SK-N-MC (cell line): ENCODE measurements around the gene TAL1.
A peak's percentile ranks its signal among the peaks of the same experiment; 100 is the strongest.

Experiments used
- DNase-seq: peaks from one replicate; pipeline ENCODE4 v3.0.0-alpha.2; 2011; ENCODE audit warnings: low read depth, low spot score
- H3K27ac ChIP-seq: fragments of 200-600 bp; sonication (generic); 2 replicates; pipeline ENCODE4 v1.5.1; 2016; ENCODE audit warnings: mixed run types
- H3K36me3 ChIP-seq: fragments of 200-600 bp; sonication (generic); 2 replicates; pipeline ENCODE4 v1.6.1; 2017; ENCODE audit warnings: antibody characterized with exemption, low read length, mixed read lengths; ENCODE audit not compliant: insufficient read depth
- H3K4me3 ChIP-seq: fragments of 200-600 bp; sonication (generic); 2 replicates; pipeline ENCODE4 v1.5.1; 2016
- H3K9ac ChIP-seq: fragments of 200-600 bp; sonication (generic); 2 replicates; pipeline ENCODE4 v1.8.0; 2017; ENCODE audit warnings: mixed run types, mixed read lengths; ENCODE audit not compliant: insufficient read length
- H3K9me3 ChIP-seq: fragments of 200-600 bp; sonication (generic); 2 replicates; pipeline ENCODE4 v1.6.1; 2017; ENCODE audit warnings: low read depth, mild to moderate bottlenecking, antibody characterized with exemption, low read length, moderate library complexity, mixed read lengths
- EZH2 ChIP-seq: fragments of 200-600 bp; sonication (generic); IDR thresholded peaks from one replicate; pipeline ENCODE4 v1.6.1; 2017; ENCODE audit warnings: antibody characterized with exemption
- FOXP2 ChIP-seq: optimal IDR thresholded peaks from 2 replicates; pipeline ENCODE3; 2011; ENCODE audit warnings: mild to moderate bottlenecking, moderate library complexity; ENCODE audit not compliant: insufficient read depth; ENCODE audit errors: extremely low read length, control extremely low read depth
- POLR2AphosphoS5 ChIP-seq: IDR thresholded peaks from 2 replicates; pipeline ENCODE4 v1.6.1; 2012; ENCODE audit warnings: mild to moderate bottlenecking, low read depth, low read length, borderline replicate concordance

TAL1 gene

GRCh38 chr1:47183308-47184089, 48.5 kb downstream of the TAL1 start:
- Histone ChIP-seq H3K27ac (no peak overlapping the region), H3K9ac (no peak overlapping the region), H3K4me3 (no peak overlapping the region), H3K36me3 (no peaks in the 10 kb centered on the region), H3K9me3 (no peaks in the 10 kb centered on the region)
- TF ChIP-seq EZH2 (no peak), POLR2AphosphoS5 (no peak), FOXP2 (no peak)
- no peak for DNase-seq

DNA sequence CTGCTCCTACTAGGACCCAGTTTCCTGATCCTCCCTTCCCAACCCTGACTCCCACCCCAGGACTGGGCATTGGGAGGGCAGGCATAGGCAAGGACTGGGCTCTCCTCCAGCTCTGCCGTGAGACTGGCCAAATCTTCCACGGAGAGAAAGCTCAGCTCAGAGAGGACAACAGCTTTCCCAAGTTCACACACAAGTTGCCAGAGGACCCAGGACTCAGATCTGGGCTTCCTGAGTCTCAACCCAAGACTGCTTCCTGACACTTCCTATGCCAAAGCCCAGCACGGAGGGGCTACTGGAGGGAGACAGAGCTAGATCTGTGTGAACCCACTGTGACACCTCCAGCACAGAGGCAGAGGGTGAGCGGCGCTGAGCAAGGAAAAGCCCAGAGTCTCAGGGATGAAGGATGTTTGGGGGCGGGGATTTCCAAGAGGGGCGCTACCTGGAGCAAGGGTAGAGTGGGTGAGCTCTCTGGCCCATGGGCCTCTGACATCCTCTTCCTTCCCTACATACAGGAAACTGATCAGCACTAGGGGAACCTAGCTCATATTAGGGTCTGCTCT, 49.3 kb downstream of the TAL1 start:
- Histone ChIP-seq H3K27ac (no peak overlapping the region), H3K4me3 (no peak overlapping the region), H3K9ac (no peak overlapping the region), H3K36me3 (no peaks in the 10 kb centered on the region), H3K9me3 (no peaks in the 10 kb centered on the region)
- no peak for DNase-seq
- no peak for TF ChIP-seq FOXP2
- TF ChIP-seq POLR2AphosphoS5, result no peak
- TF ChIP-seq EZH2, result no peak

DNA sequence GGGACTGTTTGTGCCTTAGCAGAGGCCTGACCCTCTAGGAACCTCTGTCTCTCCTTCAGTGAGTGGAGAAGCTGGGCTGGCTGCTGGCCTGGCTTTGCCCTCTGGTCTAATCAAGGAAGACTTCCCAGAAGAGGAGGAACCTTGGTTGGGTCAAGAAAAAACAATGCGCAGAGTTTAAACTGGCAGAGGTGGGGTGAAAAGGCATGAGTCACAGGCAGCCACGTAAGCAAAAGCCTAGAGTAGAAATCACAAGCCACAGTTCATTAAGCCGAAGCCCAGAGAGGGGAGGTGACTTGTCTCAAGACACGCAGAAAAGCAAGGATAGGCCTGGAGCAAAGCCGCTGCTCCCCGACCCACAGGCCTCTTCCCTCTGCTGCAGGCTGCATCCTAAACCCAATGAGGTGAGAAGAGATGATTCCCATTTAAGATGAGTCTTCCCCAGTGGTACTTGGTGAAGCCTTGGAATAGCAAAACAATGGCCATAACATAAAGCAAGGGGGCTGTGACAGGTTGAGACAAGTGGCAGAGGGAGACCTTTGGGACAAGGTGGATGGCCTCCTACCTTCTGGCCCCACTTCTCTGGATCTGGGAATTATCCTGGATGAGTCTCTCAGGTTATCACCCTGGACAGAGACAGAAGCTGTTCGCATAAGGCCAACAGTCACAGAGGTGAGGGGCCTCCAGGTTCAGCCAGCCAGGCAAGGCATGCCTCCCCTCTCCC, 49.9 kb downstream of the TAL1 start:
- H3K27ac ChIP-seq, result no peak overlapping the region
- TF ChIP-seq EZH2 (no peak), FOXP2 (no peak), POLR2AphosphoS5 (no peak)
- no peaks in the 10 kb centered on the region for H3K9me3 ChIP-seq
- H3K4me3 ChIP-seq, result no peak overlapping the region
- no peaks in the 10 kb centered on the region for H3K36me3 ChIP-seq
- no peak overlapping the region for H3K9ac ChIP-seq
- no peak for DNase-seq

DNA sequence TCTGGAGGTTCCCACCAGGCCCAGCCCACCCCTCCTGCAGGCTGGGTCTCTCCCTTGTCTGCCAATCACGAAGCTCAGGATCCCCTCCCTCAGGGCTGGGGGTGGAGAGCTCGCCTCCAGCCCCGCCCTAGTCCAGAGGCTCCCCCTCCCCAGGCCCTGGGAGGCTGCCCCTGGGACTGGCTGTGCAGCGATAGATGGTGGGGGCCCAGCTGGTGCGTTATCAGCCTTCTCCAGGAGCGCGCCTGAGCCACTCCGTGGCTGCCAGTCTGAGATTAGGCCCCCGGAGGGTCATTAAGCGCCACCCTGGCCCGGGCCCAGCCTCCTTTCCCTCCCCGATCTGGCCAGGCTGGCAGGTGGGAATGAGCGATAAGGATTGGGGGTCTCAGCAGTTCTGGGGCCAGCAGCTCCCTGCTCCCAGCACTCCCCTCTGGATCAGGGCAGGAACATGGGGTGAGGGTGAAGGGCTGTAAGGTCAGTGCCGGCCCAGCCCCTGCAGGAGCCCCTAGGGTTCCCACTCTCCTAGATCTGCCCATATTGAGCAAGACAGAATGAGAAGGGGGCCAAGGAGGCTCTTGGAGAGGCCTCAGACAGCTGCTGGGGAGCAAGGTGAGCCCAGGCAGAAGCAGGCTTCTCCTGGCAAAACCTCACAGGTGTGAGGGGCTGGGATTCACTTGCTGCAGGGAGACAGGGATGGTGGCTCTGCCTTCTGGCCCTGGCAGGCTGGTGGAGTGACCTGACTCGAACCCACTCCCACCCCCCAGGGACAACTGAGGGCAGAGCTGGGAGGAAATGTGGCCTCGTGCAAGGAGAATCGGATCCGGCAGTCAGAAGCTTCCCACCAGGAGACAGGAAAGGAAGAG, 50.7 kb downstream of the TAL1 start:
- H3K4me3 ChIP-seq, result no peak overlapping the region
- DNase-seq, result no peak
- H3K9me3 ChIP-seq, result no peaks in the 10 kb centered on the region
- no peak overlapping the region for H3K27ac ChIP-seq
- TF ChIP-seq POLR2AphosphoS5 (no peak), FOXP2 (no peak), EZH2 (no peak)
- no peaks in the 10 kb centered on the region for H3K36me3 ChIP-seq
- H3K9ac ChIP-seq, result no peak overlapping the region

DNA sequence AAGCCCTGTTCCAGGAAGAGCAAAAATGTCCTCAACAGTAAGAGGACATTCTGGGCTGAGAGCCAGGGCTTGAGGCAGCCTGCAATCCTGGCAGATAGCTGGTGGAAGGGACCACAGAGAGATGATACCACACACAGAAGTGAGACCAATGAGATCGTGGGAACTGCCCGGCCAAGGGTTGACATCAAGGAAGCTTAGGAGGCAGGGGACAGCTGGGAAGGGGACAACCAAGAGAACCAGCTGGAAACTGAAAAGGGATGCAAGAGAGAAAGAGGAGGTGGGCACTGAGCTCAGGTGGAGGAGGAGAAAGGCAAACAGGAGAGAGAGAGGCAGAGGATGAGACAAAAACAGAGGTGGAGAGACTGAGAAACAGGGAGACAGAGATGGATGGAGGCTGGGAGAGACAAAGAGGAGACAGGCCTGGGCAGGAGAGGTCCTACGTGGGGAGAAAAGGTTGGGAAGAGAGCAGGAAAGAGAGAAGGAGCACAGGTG, 51.4 kb downstream of the TAL1 start:
- TF ChIP-seq FOXP2 (no peak), POLR2AphosphoS5 (no peak), EZH2 (no peak)
- Histone ChIP-seq H3K27ac (no peak overlapping the region), H3K4me3 (no peak overlapping the region), H3K36me3 (no peaks in the 10 kb centered on the region), H3K9ac (no peak overlapping the region), H3K9me3 (no peaks in the 10 kb centered on the region)
- no peak for DNase-seq

GRCh38 chr1:47179988-47180563, 51.9 kb downstream of the TAL1 start:
- TF ChIP-seq POLR2AphosphoS5, result no peak
- no peak for TF ChIP-seq FOXP2
- no peak for TF ChIP-seq EZH2
- H3K9me3 ChIP-seq, result no peaks in the 10 kb centered on the region
- DNase-seq, result no peak
- H3K4me3 ChIP-seq, result no peak overlapping the region
- H3K9ac ChIP-seq, result no peak overlapping the region
- H3K36me3 ChIP-seq, result no peaks in the 10 kb centered on the region
- H3K27ac ChIP-seq, result no peak overlapping the region

GRCh38 chr1:47179017-47179987, 52.7 kb downstream of the TAL1 start:
- no peaks in the 10 kb centered on the region for H3K9me3 ChIP-seq
- H3K36me3 ChIP-seq, result no peaks in the 10 kb centered on the region
- TF ChIP-seq FOXP2 (no peak), POLR2AphosphoS5 (no peak), EZH2 (no peak)
- no peak overlapping the region for H3K9ac ChIP-seq
- peak overlapping the region; percentile 61 for H3K4me3 ChIP-seq
- H3K27ac ChIP-seq, result no peak overlapping the region
- peak; percentile 26 for DNase-seq
